ENCODE results near the gene MARCOL.

GRCh38 chr5:148228392-148228984, 9.8 kb upstream of the MARCOL start:
- TF ChIP-seq CTCF (IDR thresholded peaks at IDR 0.05; ENCODE audit: low read depth, low read length, poor library complexity, severe bottlenecking): no peak
- TF ChIP-seq EZH2phosphoT487 (IDR thresholded peaks at IDR 0.05; ENCODE audit: borderline replicate concordance, low read length): no peak
